Measurements from ENCODE around the gene ZNRD2.

The ZNRD2 gene

GRCh38 chr11:65524014-65524740 lies 46.1 kb upstream of the ZNRD2 start (continued):
- TF ChIP-seq ZNF16 (tag by site-specific recombination; IDR thresholded peaks at IDR 0.05; ENCODE audit: low read depth) (no peak), ZSCAN16 (tag by site-specific recombination; IDR thresholded peaks at IDR 0.05) (peak; percentile 65; the same call in 1 of the 2 replicates), ZNF311 (tag by site-specific recombination; IDR thresholded peaks at IDR 0.05; ENCODE audit: borderline replicate concordance) (peak; percentile 40; the same call in 1 of the 2 replicates), BCL6B (tag by site-specific recombination; IDR thresholded peaks at IDR 0.05) (no peak)

GRCh38 chr11:65524741-65525545 lies 45.3 kb upstream of the ZNRD2 start, which contains the start of gene SCYL1:
SCYL1 (plus strand) TSS chr11:65525083; CDS start chr11:65525154, 71 bp downstream.
- Histone ChIP-seq H3K36me3 (ENCODE audit: control insufficient read depth in 2 of 2, insufficient read depth in 1 of 2, low read length in 2 of 2) (peaks cover 0 to 40% of the 10 kb centered on the region in 2 experiments; a peak in 1 of 3 replicates), H3K27ac (ENCODE audit: extremely low read depth, low read depth, low read length) (peak within 1 kb of the TSS; percentile 81), H3K9me3 (ENCODE audit: control insufficient read depth, insufficient read depth, low read depth, low read length) (no peaks in the 10 kb centered on the region), H3K4me3 (ENCODE audit: low read depth, low read length) (peak within 1 kb of the TSS; percentile 82), H3K4me1 (ENCODE audit: control insufficient read depth, insufficient read depth, low read length) (peaks cover 4% of the 10 kb centered on the region; the same call in 1 of the 2 replicates)
- CTCF ChIA-PET = interaction anchor here (2.2 to 2.5 kb wide), 2 partner anchors 16 to 68 kb away, joined by 11 read pairs; no protein-coding TSS in a partner anchor
- POLR2A ChIA-PET = interaction anchor here (0.6 to 2.3 kb wide), 18 partner anchors 9 to 263 kb away, joined by 3 to 11 read pairs (median 4); partner anchors contain the start of genes FRMD8, MALAT1, MAP3K11 and NEAT1
- TF ChIP-seq ZFP37 (tag by site-specific recombination; IDR thresholded peaks at IDR 0.05) = peak; percentile 40; the same call in 1 of the 2 replicates
- no peak for TF ChIP-seq HOXA7 (CRISPR knock-in tag; IDR thresholded peaks at IDR 0.05; ENCODE audit: borderline replicate concordance)
- peak; percentile 89 for TF ChIP-seq ZSCAN30 (tag by site-specific recombination; IDR thresholded peaks at IDR 0.05)
- TF ChIP-seq ZNF501 (tag by site-specific recombination; IDR thresholded peaks at IDR 0.05) = peak; percentile 35; the same call in 1 of the 2 replicates
- TF ChIP-seq ZBTB20 (tag by site-specific recombination; IDR thresholded peaks at IDR 0.05) = peak; percentile 24; the same call in 1 of the 2 replicates
- peak; percentile 57 for TF ChIP-seq ZNF692 (tag by site-specific recombination; IDR thresholded peaks at IDR 0.05)
- 0 out of 2 replicates have a peak, but pooled peaks have one; percentile 26 for TF ChIP-seq SP7 (tag by site-specific recombination; IDR thresholded peaks at IDR 0.05)
- no peak for TF ChIP-seq WT1 (tag by site-specific recombination; IDR thresholded peaks at IDR 0.05)
- 0 out of 2 replicates have a peak, but pooled peaks have one; percentile 36 for TF ChIP-seq ZNF449 (tag by site-specific recombination; IDR thresholded peaks at IDR 0.05)
- TF ChIP-seq GLI4 (tag by site-specific recombination; IDR thresholded peaks at IDR 0.05) = no peak
- TF ChIP-seq ZXDB (tag by site-specific recombination; IDR thresholded peaks at IDR 0.05) = peak; percentile 75
- no peak for TF ChIP-seq ZNF777 (tag by site-specific recombination; IDR thresholded peaks at IDR 0.05; ENCODE audit: borderline replicate concordance)
- no peak for TF ChIP-seq OVOL3 (tag by site-specific recombination; IDR thresholded peaks at IDR 0.05)
- TF ChIP-seq SP3 (tag by site-specific recombination; IDR thresholded peaks at IDR 0.05) = no peak; the same call in 1 of the 2 replicates
- TF ChIP-seq ZBTB11 (tag by site-specific recombination; conservative IDR thresholded peaks at IDR 0.05; ENCODE audit: low read depth) = peak; percentile 57
- TF ChIP-seq KLF8 (tag by site-specific recombination; IDR thresholded peaks at IDR 0.05) = peak; percentile 36; the same call in 1 of the 2 replicates
- TF ChIP-seq ZNF2 (tag by site-specific recombination; IDR thresholded peaks at IDR 0.05) = peak; percentile 82
- no peak for TF ChIP-seq ZNF155 (tag by site-specific recombination; IDR thresholded peaks at IDR 0.05)
- no peak for TF ChIP-seq ZSCAN4 (tag by site-specific recombination; IDR thresholded peaks at IDR 0.05)
- TF ChIP-seq ZNF211 (tag by site-specific recombination; IDR thresholded peaks at IDR 0.05; ENCODE audit: low read depth) = no peak
- 0 out of 2 replicates have a peak, but pooled peaks have one; percentile 49 for TF ChIP-seq ZNF76 (tag by site-specific recombination; IDR thresholded peaks at IDR 0.05; ENCODE audit: borderline replicate concordance, low read depth)
